Measurements from ENCODE around the gene TAF10.

- no peak for TF ChIP-seq PHF21A (CRISPR knock-in tag; IDR thresholded peaks at IDR 0.05)
- TF ChIP-seq CTCF (CRISPR knock-in tag; IDR thresholded peaks at IDR 0.05) = no peak
- no peak for TF ChIP-seq TRAFD1 (CRISPR knock-in tag; IDR thresholded peaks at IDR 0.05; ENCODE audit: borderline replicate concordance)
Observed at GRCh38 chr11:6628526-6628925, 16.5 kb upstream of the TAF10 start.

Measured in HepG2 (cell line).